Endothelial cell (in vitro differentiated cells): ENCODE results near the gene ACSL6. TPM values are rescaled to one million over a fixed set of nuclear protein-coding genes. Genes with fewer than 3 reads are reported as not detected.

Source experiments
- DNase-seq: peaks from one replicate; pipeline ENCODE4 v3.0.0; 2021; ENCODE audit warnings: low spot score
- H3K27ac Mint-ChIP-seq: one replicate; pipeline ENCODE4 v1.8.0; 2021; ENCODE audit warnings: mixed read lengths, inconsistent platforms; ENCODE audit not compliant: unreplicated experiment
- H3K27me3 Mint-ChIP-seq: one replicate; pipeline ENCODE4 v1.8.0; 2021; ENCODE audit warnings: mild to moderate bottlenecking, moderate library complexity, mixed read lengths, inconsistent platforms; ENCODE audit not compliant: unreplicated experiment
- H3K36me3 Mint-ChIP-seq: one replicate; pipeline ENCODE4 v1.8.0; 2021; ENCODE audit warnings: mild to moderate bottlenecking, low read depth, mixed read lengths, inconsistent platforms; ENCODE audit not compliant: unreplicated experiment
- H3K4me1 Mint-ChIP-seq: one replicate; pipeline ENCODE4 v1.8.0; 2021; ENCODE audit warnings: mild to moderate bottlenecking, mixed read lengths, inconsistent platforms; ENCODE audit not compliant: unreplicated experiment
- H3K4me3 Mint-ChIP-seq: one replicate; pipeline ENCODE4 v1.8.0; 2021; ENCODE audit warnings: mild to moderate bottlenecking, mixed read lengths, inconsistent platforms; ENCODE audit not compliant: unreplicated experiment
- H3K9me3 Mint-ChIP-seq: one replicate; pipeline ENCODE4 v1.8.0; 2021; ENCODE audit warnings: mixed read lengths, inconsistent platforms; ENCODE audit not compliant: unreplicated experiment
- CTCF ChIP-seq: fragments of 200-600 bp; sonication (generic); IDR thresholded peaks from one replicate; pipeline ENCODE4 v1.5.0; 2021; ENCODE audit warnings: antibody characterized with exemption; ENCODE audit not compliant: unreplicated experiment
- total RNA-seq: library from RNA; stranded (reverse); fragmentation: NEBNext Ultra II Directional; extraction: Animal tissue kit (Norgen Biotek cat#: 25700); gene quantifications from one replicate; pipeline ENCODE4 v1.2.1, GENCODE V29; 2021; ENCODE audit not compliant: unreplicated experiment

The ACSL6 gene
- total RNA-seq, 1 donor from 2014 or later = 0.80 TPM

- Mint-ChIP-seq H3K4me3 (no peak overlapping the region), H3K27ac (no peak overlapping the region), H3K9me3 (no peaks in the 10 kb centered on the region), H3K4me1 (peaks cover 2% of the 10 kb centered on the region), H3K36me3 (no peaks in the 10 kb centered on the region), H3K27me3 (peaks cover 1% of the 10 kb centered on the region)
- DNase-seq = no peak
- TF ChIP-seq CTCF = no peak
These were observed 67.5 kb downstream of the ACSL6 start for GRCh38 chr5:131943916-131944315.

GRCh38 chr5:131942016-131942415 lies 69.4 kb downstream of the ACSL6 start:
- TF ChIP-seq CTCF = no peak
- no peak for DNase-seq
- H3K27ac Mint-ChIP-seq = no peak overlapping the region
- no peaks in the 10 kb centered on the region for H3K36me3 Mint-ChIP-seq
- H3K27me3 Mint-ChIP-seq = peaks cover 1% of the 10 kb centered on the region
- no peak overlapping the region for H3K4me3 Mint-ChIP-seq
- H3K9me3 Mint-ChIP-seq = no peaks in the 10 kb centered on the region
- H3K4me1 Mint-ChIP-seq = peaks cover 5% of the 10 kb centered on the region

GRCh38 chr5:131939690-131940345 lies 71.6 kb downstream of the ACSL6 start:
- Mint-ChIP-seq H3K36me3 (no peaks in the 10 kb centered on the region), H3K9me3 (no peaks in the 10 kb centered on the region), H3K27me3 (no peaks in the 10 kb centered on the region), H3K4me1 (peaks cover 8% of the 10 kb centered on the region), H3K27ac (no peak overlapping the region), H3K4me3 (no peak overlapping the region)
- TF ChIP-seq CTCF = no peak
- DNase-seq = no peak

- DNase-seq = no peak
- H3K36me3 Mint-ChIP-seq = no peaks in the 10 kb centered on the region
- H3K27me3 Mint-ChIP-seq = no peaks in the 10 kb centered on the region
- no peak overlapping the region for H3K4me3 Mint-ChIP-seq
- TF ChIP-seq CTCF = no peak
- H3K9me3 Mint-ChIP-seq = peaks cover 10% of the 10 kb centered on the region
- no peak overlapping the region for H3K27ac Mint-ChIP-seq
- H3K4me1 Mint-ChIP-seq = peaks cover 5% of the 10 kb centered on the region
These were observed 79.2 kb downstream of the ACSL6 start for GRCh38 chr5:131932235-131932634.

GRCh38 chr5:131928957-131929356 lies 82.5 kb downstream of the ACSL6 start:
- H3K9me3 Mint-ChIP-seq = peaks cover 10% of the 10 kb centered on the region
- H3K27ac Mint-ChIP-seq = no peak overlapping the region
- no peak for TF ChIP-seq CTCF
- no peaks in the 10 kb centered on the region for H3K27me3 Mint-ChIP-seq
- H3K4me1 Mint-ChIP-seq = no peaks in the 10 kb centered on the region
- H3K4me3 Mint-ChIP-seq = no peak overlapping the region
- no peaks in the 10 kb centered on the region for H3K36me3 Mint-ChIP-seq
- no peak for DNase-seq
